Measurements from ENCODE around the gene SLC39A12. TPM values are rescaled to one million over a fixed set of nuclear protein-coding genes. Genes with fewer than 3 reads are reported as not detected.

SLC39A12 gene
- polyA plus RNA-seq, 1 of the 3 experiments (the other 2 are of a cell fraction) = not detected

- TF ChIP-seq REST (IDR thresholded peaks at IDR 0.05; ENCODE audit: low read depth, low read length) = no peak
- no peak for TF ChIP-seq SMC3 (IDR thresholded peaks at IDR 0.05; ENCODE audit: low read depth, low read length)
- TF ChIP-seq JUND (IDR thresholded peaks at IDR 0.05) = peak; percentile 69
- TF ChIP-seq USF2 (IDR thresholded peaks at IDR 0.05; ENCODE audit: borderline replicate concordance, low read depth, low read length) = no peak
- TF ChIP-seq FOXJ3 (CRISPR knock-in tag; IDR thresholded peaks at IDR 0.05) = no peak
- no peak for TF ChIP-seq POLR2AphosphoS5 (IDR thresholded peaks at IDR 0.05; ENCODE audit: low read depth, low read length)
- no peak for TF ChIP-seq NRF1 (IDR thresholded peaks at IDR 0.05; ENCODE audit: low read depth, low read length)
- no peak for TF ChIP-seq GABPA (IDR thresholded peaks at IDR 0.05; ENCODE audit: low read depth)
- no peak for TF ChIP-seq MXI1 (IDR thresholded peaks at IDR 0.05; ENCODE audit: low read depth, low read length)
- no peak for TF ChIP-seq TAF1 (IDR thresholded peaks at IDR 0.05; ENCODE audit: borderline replicate concordance, low read depth, low read length)
- TF ChIP-seq FOSL2 (IDR thresholded peaks at IDR 0.05; ENCODE audit: borderline replicate concordance, low read depth) = peak; percentile 60
- no peak for TF ChIP-seq SIN3A (IDR thresholded peaks at IDR 0.05; ENCODE audit: borderline replicate concordance, low read depth, low read length)
- TF ChIP-seq IRF3 (IDR thresholded peaks at IDR 0.05; ENCODE audit: low read depth, low read length) = no peak
- peak; percentile 64 for TF ChIP-seq TCF12 (IDR thresholded peaks at IDR 0.05)
- no peak for TF ChIP-seq RAD21 (IDR thresholded peaks at IDR 0.05; ENCODE audit: low read length)
- no peak for TF ChIP-seq RCOR1 (IDR thresholded peaks at IDR 0.05; ENCODE audit: low read length)
- no peak for TF ChIP-seq ZBTB33 (IDR thresholded peaks at IDR 0.05; ENCODE audit: borderline replicate concordance, low read depth)
- TF ChIP-seq FOXM1 (IDR thresholded peaks at IDR 0.05; ENCODE audit: low read depth) = no peak
- TF ChIP-seq RFX5 (IDR thresholded peaks at IDR 0.05; ENCODE audit: low read length) = no peak
- peak; percentile 55; the same call in 1 of the 2 replicates for TF ChIP-seq TEAD4 (IDR thresholded peaks at IDR 0.05; ENCODE audit: borderline replicate concordance, insufficient read depth)
- no peak for TF ChIP-seq GATA2 (CRISPR knock-in tag; IDR thresholded peaks at IDR 0.05)
- TF ChIP-seq RXRA (IDR thresholded peaks at IDR 0.05; ENCODE audit: borderline replicate concordance, low read depth) = no peak
- TF ChIP-seq YY1 (IDR thresholded peaks at IDR 0.05; ENCODE audit: low read depth) = no peak
- 0 out of 2 replicates have a peak, but pooled peaks have one; percentile 9 for TF ChIP-seq MAX (IDR thresholded peaks at IDR 0.05; ENCODE audit: low read depth)
Observed at GRCh38 chr10:17981766-17982380, 30.2 kb downstream of the SLC39A12 start (continued).

Measured in SK-N-SH (cell line).